Measurements from ENCODE around the gene PPP1R1C. TPM values are rescaled to one million over a fixed set of nuclear protein-coding genes. Genes with fewer than 3 reads are reported as not detected.

PPP1R1C gene
- total and polyA plus RNA-seq, 4 donors, result 5.4 to 21.7 (median 11.3) TPM

GRCh38 chr2:181970160-181970794 lies 15.4 kb upstream of the PPP1R1C start:
- no peak overlapping the region for H3K27ac ChIP-seq (ENCODE audit: low read depth in 1 of 2, low read length in 2 of 2)
- DNase-seq (ENCODE audit: low spot score), result no peak
- 65% methylated on average over 2 of the region's 2 CpGs for WGBS
- H3K9ac ChIP-seq (ENCODE audit: low read depth in 1 of 2, low read length in 2 of 2), result no peak overlapping the region
- H3K4me1 ChIP-seq (ENCODE audit: control insufficient read depth in 4 of 4, insufficient read depth in 4 of 4, low read length in 3 of 4), result peaks cover 2 to 15% (median 5%) of the 10 kb centered on the region in 4 donors
- H3K36me3 ChIP-seq (ENCODE audit: control insufficient read depth in 4 of 4, insufficient read depth in 3 of 4, low read depth in 1 of 4, low read length in 3 of 4), result no peaks in the 10 kb centered on the region
- no peak overlapping the region for H3K4me3 ChIP-seq (ENCODE audit: low read depth in 1 of 3, low read length in 3 of 3)
- TF ChIP-seq NR2F2 (IDR thresholded peaks at IDR 0.05) (no peak), FOXA1 (IDR thresholded peaks at IDR 0.05) (no peak), RXRA (IDR thresholded peaks at IDR 0.05) (peak in 1 of 2 donors; percentile 48), EGR1 (IDR thresholded peaks at IDR 0.05; ENCODE audit: low read depth in 2 of 2) (no peak), GABPA (IDR thresholded peaks at IDR 0.05 in 1 of 2, conservative IDR thresholded peaks at IDR 0.05 in 1 of 2) (no peak), ZBTB33 (IDR thresholded peaks at IDR 0.05) (no peak), YY1 (IDR thresholded peaks at IDR 0.05) (no peak), JUND (IDR thresholded peaks at IDR 0.05) (peak in 1 of 2 donors; percentile 44), FOXA2 (IDR thresholded peaks at IDR 0.05) (no peak), MAX (IDR thresholded peaks at IDR 0.05) (no peak), TAF1 (conservative IDR thresholded peaks at IDR 0.05) (no peak), HNF4G (IDR thresholded peaks at IDR 0.05) (peak; percentile 78), REST (IDR thresholded peaks at IDR 0.05) (no peak), HNF4A (conservative IDR thresholded peaks at IDR 0.05) (peak; percentile 81 to 93), RAD21 (IDR thresholded peaks at IDR 0.05) (peak; percentile 48 to 66), SP1 (IDR thresholded peaks at IDR 0.05) (peak; percentile 70)
- TF ChIP-seq, protein P1, sequence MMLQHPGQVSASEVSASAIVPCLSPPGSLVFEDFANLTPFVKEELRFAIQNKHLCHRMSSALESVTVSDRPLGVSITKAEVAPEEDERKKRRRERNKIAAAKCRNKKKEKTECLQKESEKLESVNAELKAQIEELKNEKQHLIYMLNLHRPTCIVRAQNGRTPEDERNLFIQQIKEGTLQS (IDR thresholded peaks at IDR 0.05), result no peak
- TF ChIP-seq, protein P2, sequence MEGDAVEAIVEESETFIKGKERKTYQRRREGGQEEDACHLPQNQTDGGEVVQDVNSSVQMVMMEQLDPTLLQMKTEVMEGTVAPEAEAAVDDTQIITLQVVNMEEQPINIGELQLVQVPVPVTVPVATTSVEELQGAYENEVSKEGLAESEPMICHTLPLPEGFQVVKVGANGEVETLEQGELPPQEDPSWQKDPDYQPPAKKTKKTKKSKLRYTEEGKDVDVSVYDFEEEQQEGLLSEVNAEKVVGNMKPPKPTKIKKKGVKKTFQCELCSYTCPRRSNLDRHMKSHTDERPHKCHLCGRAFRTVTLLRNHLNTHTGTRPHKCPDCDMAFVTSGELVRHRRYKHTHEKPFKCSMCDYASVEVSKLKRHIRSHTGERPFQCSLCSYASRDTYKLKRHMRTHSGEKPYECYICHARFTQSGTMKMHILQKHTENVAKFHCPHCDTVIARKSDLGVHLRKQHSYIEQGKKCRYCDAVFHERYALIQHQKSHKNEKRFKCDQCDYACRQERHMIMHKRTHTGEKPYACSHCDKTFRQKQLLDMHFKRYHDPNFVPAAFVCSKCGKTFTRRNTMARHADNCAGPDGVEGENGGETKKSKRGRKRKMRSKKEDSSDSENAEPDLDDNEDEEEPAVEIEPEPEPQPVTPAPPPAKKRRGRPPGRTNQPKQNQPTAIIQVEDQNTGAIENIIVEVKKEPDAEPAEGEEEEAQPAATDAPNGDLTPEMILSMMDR (IDR thresholded peaks at IDR 0.05; ENCODE audit: low read depth, low read length, missing input control), result no peak
- no peaks in the 10 kb centered on the region for H3K9me3 ChIP-seq (ENCODE audit: control insufficient read depth in 4 of 4, low read length in 3 of 4)
- no peaks in the 10 kb centered on the region for H3K27me3 ChIP-seq (ENCODE audit: control insufficient read depth in 4 of 4, insufficient read depth in 4 of 4, low read length in 3 of 4)

All from liver (tissue), 9 donors.